Activated CD8-positive, alpha-beta T cell treated with anti-CD3 and anti-CD28 coated beads for 36 hours (primary cell): ENCODE data around the gene NLRP4. TPM values are rescaled to one million over a fixed set of nuclear protein-coding genes. Genes with fewer than 3 reads are reported as not detected.

ENCODE experiments used
- ATAC-seq: fragments of 200-7000 bp; cut with Tn5 transposase; one replicate; pipeline ENCODE4 v1.10.0; 2021; ENCODE audit warnings: mild to moderate bottlenecking, moderate library complexity
- CTCF ChIA-PET: fragments of 350-600 bp; sonication (Branson Sonifier 250); formaldehyde crosslinking; loops from one replicate; lab custom pipeline; 2021; ENCODE audit warnings: antibody characterized with exemption; lab: Charles Lee
- POLR2A ChIA-PET: fragments of 350-600 bp; sonication (Branson Sonifier 250); formaldehyde crosslinking; loops from one replicate; lab custom pipeline; 2021; ENCODE audit warnings: antibody characterized with exemption; lab: Charles Lee
- DNase-seq: peaks from one replicate; pipeline ENCODE4 v3.0.0-alpha.2; 2020
- H3K27ac Mint-ChIP-seq: one replicate; pipeline ENCODE4 v1.8.0; 2021; ENCODE audit warnings: mild to moderate bottlenecking, mixed read lengths
- H3K27me3 Mint-ChIP-seq: one replicate; pipeline ENCODE4 v1.8.0; 2021; ENCODE audit warnings: mixed read lengths
- H3K36me3 Mint-ChIP-seq: one replicate; pipeline ENCODE4 v1.8.0; 2021; ENCODE audit warnings: low read depth, mixed read lengths
- H3K4me1 Mint-ChIP-seq: one replicate; pipeline ENCODE4 v1.8.0; 2021; ENCODE audit warnings: low read depth, mixed read lengths
- H3K4me3 Mint-ChIP-seq: one replicate; pipeline ENCODE4 v1.8.0; 2021; ENCODE audit warnings: mild to moderate bottlenecking, moderate library complexity, mixed read lengths
- H3K9me3 Mint-ChIP-seq: one replicate; pipeline ENCODE4 v1.8.0; 2021; ENCODE audit warnings: mixed read lengths
- CTCF ChIP-seq: fragments of 200-600 bp; IDR thresholded peaks from one replicate; pipeline ENCODE4 v1.8.0; 2022; ENCODE audit warnings: antibody characterized with exemption, mild to moderate bottlenecking
- intact Hi-C: fragments of 100-400 bp; cut with micrococcal nuclease; formaldehyde crosslinking; loops from one replicate; pipeline ENCODE4 v1.10.0; 2022
- total RNA-seq, 2 experiments: library from RNA; stranded (reverse); gene quantifications; one replicate each; pipeline ENCODE4 v1.2.3, GENCODE V29; 2021

NLRP4 gene
- total RNA-seq, 2 experiments from 2014 or later = not detected

- ATAC-seq (no peak), DNase-seq (no peak)
- no peak overlapping the region for H3K4me3 Mint-ChIP-seq
- POLR2A ChIA-PET = no interaction called here
- CTCF ChIA-PET = no interaction called here
- H3K9me3 Mint-ChIP-seq = no peaks in the 10 kb centered on the region
- H3K27me3 Mint-ChIP-seq = no peaks in the 10 kb centered on the region
- TF ChIP-seq CTCF = no peak
- H3K36me3 Mint-ChIP-seq = no peaks in the 10 kb centered on the region
- intact Hi-C loops = no loop called here
- no peak overlapping the region for H3K27ac Mint-ChIP-seq
- no peaks in the 10 kb centered on the region for H3K4me1 Mint-ChIP-seq
Observed at GRCh38 chr19:55830656-55831055, 5.7 kb upstream of the NLRP4 start.

GRCh38 chr19:55831846-55832245 lies 4.5 kb upstream of the NLRP4 start, which contains the start of gene NLRP11:
Gene NLRP11 (minus strand): TSS chr19:55831999. CDS start chr19:55818174, 13,825 bp downstream.
- Mint-ChIP-seq H3K4me3 (no peak within 1 kb of the TSS), H3K27me3 (no peaks in the 10 kb centered on the region), H3K9me3 (no peaks in the 10 kb centered on the region), H3K27ac (no peak within 1 kb of the TSS), H3K4me1 (no peaks in the 10 kb centered on the region), H3K36me3 (no peaks in the 10 kb centered on the region)
- no peak for ATAC-seq
- ChIA-PET POLR2A (interaction anchor here (0.6 kb wide), 1 partner anchor 640 kb away, joined by 6 read pairs; no protein-coding TSS in a partner anchor), CTCF (no interaction called here)
- intact Hi-C loops = no loop called here
- TF ChIP-seq CTCF = no peak
- no peak for DNase-seq

GRCh38 chr19:55832676-55833075 lies 3.7 kb upstream of the NLRP4 start:
- H3K36me3 Mint-ChIP-seq = no peaks in the 10 kb centered on the region
- H3K9me3 Mint-ChIP-seq = no peaks in the 10 kb centered on the region
- no peak overlapping the region for H3K27ac Mint-ChIP-seq
- no peak overlapping the region for H3K4me3 Mint-ChIP-seq
- H3K27me3 Mint-ChIP-seq = no peaks in the 10 kb centered on the region
- H3K4me1 Mint-ChIP-seq = no peaks in the 10 kb centered on the region
- intact Hi-C loops = no loop called here
- ATAC-seq = no peak
- TF ChIP-seq CTCF = no peak
- DNase-seq = no peak
- POLR2A ChIA-PET = no interaction called here
- CTCF ChIA-PET = no interaction called here

- intact Hi-C loops = no loop called here
- H3K27ac Mint-ChIP-seq = no peak overlapping the region
- ATAC-seq (no peak), DNase-seq (no peak)
- no peaks in the 10 kb centered on the region for H3K4me1 Mint-ChIP-seq
- H3K27me3 Mint-ChIP-seq = no peaks in the 10 kb centered on the region
- ChIA-PET CTCF (no interaction called here), POLR2A (no interaction called here)
- H3K4me3 Mint-ChIP-seq = no peak overlapping the region
- H3K36me3 Mint-ChIP-seq = no peaks in the 10 kb centered on the region
- TF ChIP-seq CTCF = no peak
- H3K9me3 Mint-ChIP-seq = no peaks in the 10 kb centered on the region
Observed at GRCh38 chr19:55838251-55838650, 1.9 kb downstream of the NLRP4 start.

- no peak for ATAC-seq
- Mint-ChIP-seq H3K4me3 (no peak overlapping the region), H3K4me1 (no peaks in the 10 kb centered on the region), H3K36me3 (no peaks in the 10 kb centered on the region), H3K9me3 (no peaks in the 10 kb centered on the region), H3K27me3 (no peaks in the 10 kb centered on the region), H3K27ac (no peak overlapping the region)
- no peak for TF ChIP-seq CTCF
- CTCF ChIA-PET = no interaction called here
- intact Hi-C loops = no loop called here
- POLR2A ChIA-PET = no interaction called here
- no peak for DNase-seq
Observed at GRCh38 chr19:55838906-55839305, 2.6 kb downstream of the NLRP4 start.
